Upper lobe of right lung (tissue), 1 donor: ENCODE data around the gene PPP2R3A. TPM values are rescaled to one million over a fixed set of nuclear protein-coding genes. Genes with fewer than 3 reads are reported as not detected.
A peak's percentile ranks its signal among the peaks of the same experiment; 100 is the strongest.
"Not testable (repeated sequence)": the region's sequence is repeated elsewhere in the genome, so short reads cannot be mapped to it uniquely, and the experiment has no call there.

Source experiments
- ATAC-seq: fragments of 200-7000 bp; cut with Tn5 transposase; one replicate; pipeline ENCODE4 v1.9.1; 2020; ENCODE audit warnings: mild to moderate bottlenecking, moderate library complexity
- DNase-seq: peaks from one replicate; pipeline ENCODE4 v3.0.0-alpha.2; 2020
- H3K27ac ChIP-seq: fragments of 200-600 bp; one replicate; pipeline ENCODE4 v1.8.0; 2022
- H3K27me3 ChIP-seq: fragments of 200-600 bp; one replicate; pipeline ENCODE4 v1.8.0; 2022; ENCODE audit warnings: mild to moderate bottlenecking
- H3K36me3 ChIP-seq: fragments of 200-600 bp; one replicate; pipeline ENCODE4 v1.8.0; 2022
- H3K4me1 ChIP-seq: fragments of 200-600 bp; one replicate; pipeline ENCODE4 v1.8.0; 2022
- H3K4me3 ChIP-seq: fragments of 200-600 bp; one replicate; pipeline ENCODE4 v1.8.0; 2022; ENCODE audit warnings: mild to moderate bottlenecking
- H3K9me3 ChIP-seq: fragments of 200-600 bp; one replicate; pipeline ENCODE4 v1.8.0; 2022
- CTCF ChIP-seq: fragments of 200-600 bp; IDR thresholded peaks from one replicate; pipeline ENCODE4 v1.8.0; 2022; ENCODE audit warnings: antibody characterized with exemption
- intact Hi-C: fragments of 100-400 bp; cut with DNase I; formaldehyde crosslinking; loops from one replicate; pipeline ENCODE4 v1.11.0; 2022
- total RNA-seq: library from RNA; stranded (reverse); fragmentation: NEBNext Ultra II Directional; extraction: Animal tissue kit (Norgen Biotek cat#: 25700); gene quantifications from one replicate; pipeline ENCODE4 v1.2.1, GENCODE V29; 2021
- donor health status: DM: no; HTN: yes; CAD: no; lungs with severe emphysema.

The PPP2R3A gene
- total RNA-seq, 1 donor from 2014 or later = 7.4 TPM

- H3K27ac ChIP-seq = no peak overlapping the region
- H3K9me3 ChIP-seq = no peaks in the 10 kb centered on the region
- H3K36me3 ChIP-seq = peaks cover 9% of the 10 kb centered on the region
- H3K4me1 ChIP-seq = no peaks in the 10 kb centered on the region
- no peaks in the 10 kb centered on the region for H3K27me3 ChIP-seq
- ATAC-seq (no peak), DNase-seq (no peak)
- intact Hi-C loops = no loop called here
- TF ChIP-seq CTCF = no peak
- no peak overlapping the region for H3K4me3 ChIP-seq
Measured at GRCh38 chr3:136106101-136106500, 140.6 kb downstream of the PPP2R3A start.

GRCh38 chr3:136109499-136109898 is 144.0 kb downstream of the PPP2R3A start:
- DNase-seq (no peak), ATAC-seq (no peak)
- intact Hi-C loops = no loop called here
- no peaks in the 10 kb centered on the region for H3K36me3 ChIP-seq
- no peaks in the 10 kb centered on the region for H3K4me1 ChIP-seq
- H3K27me3 ChIP-seq = no peaks in the 10 kb centered on the region
- TF ChIP-seq CTCF = no peak
- no peak overlapping the region for H3K27ac ChIP-seq
- H3K9me3 ChIP-seq = no peaks in the 10 kb centered on the region
- H3K4me3 ChIP-seq = no peak overlapping the region

GRCh38 chr3:136110481-136110880 is 145.0 kb downstream of the PPP2R3A start:
- intact Hi-C loops = no loop called here
- no peaks in the 10 kb centered on the region for H3K36me3 ChIP-seq
- no peak overlapping the region for H3K4me3 ChIP-seq
- H3K27me3 ChIP-seq = no peaks in the 10 kb centered on the region
- TF ChIP-seq CTCF = no peak
- no peak for DNase-seq
- ATAC-seq = no peak
- H3K27ac ChIP-seq = no peak overlapping the region
- no peaks in the 10 kb centered on the region for H3K4me1 ChIP-seq
- no peaks in the 10 kb centered on the region for H3K9me3 ChIP-seq

- Histone ChIP-seq H3K4me3 (no peak overlapping the region), H3K27ac (no peak overlapping the region), H3K27me3 (no peaks in the 10 kb centered on the region), H3K4me1 (no peaks in the 10 kb centered on the region), H3K36me3 (no peaks in the 10 kb centered on the region), H3K9me3 (no peaks in the 10 kb centered on the region)
- ATAC-seq (peak; percentile 92), DNase-seq (no peak)
- intact Hi-C loops = no loop called here
- TF ChIP-seq CTCF = no peak
Measured at GRCh38 chr3:136114421-136114820, 148.9 kb downstream of the PPP2R3A start.

GRCh38 chr3:136119332-136119731 is 153.8 kb downstream of the PPP2R3A start:
- H3K4me1 ChIP-seq, ATAC-seq, intact Hi-C loops: not testable (repeated sequence)

GRCh38 chr3:136119783-136120182 is 154.3 kb downstream of the PPP2R3A start:
- H3K4me1 ChIP-seq, DNase-seq, H3K4me3 ChIP-seq, ATAC-seq, H3K27me3 ChIP-seq, H3K9me3 ChIP-seq, H3K36me3 ChIP-seq, intact Hi-C loops, H3K27ac ChIP-seq: not testable (repeated sequence)

More at GRCh38 chr3:136119332-136119731, 153.8 kb downstream of the PPP2R3A start:
- not testable (repeated sequence) for H3K9me3 ChIP-seq, DNase-seq, H3K27ac ChIP-seq, H3K36me3 ChIP-seq, H3K4me3 ChIP-seq, H3K27me3 ChIP-seq
